CD4-positive, alpha-beta T cell treated with Interleukin-21 for 1 hour (primary cell): ENCODE results near the gene GPS2.
"Not testable (repeated sequence)": the region's sequence is repeated elsewhere in the genome, so short reads cannot be mapped to it uniquely, and the experiment has no call there.

Experiments used
- DNase-seq: peaks from one replicate; pipeline ENCODE4 v3.0.0-alpha.2; 2020

Gene GPS2

GRCh38 chr17:7336240-7337175 is 21.3 kb upstream of the GPS2 start, which contains the start of gene ACAP1:
Gene ACAP1, plus strand, starts transcription at chr17:7336529. Its CDS starts 206 bp downstream, at chr17:7336735.
- peak; percentile 90 for DNase-seq

DNA sequence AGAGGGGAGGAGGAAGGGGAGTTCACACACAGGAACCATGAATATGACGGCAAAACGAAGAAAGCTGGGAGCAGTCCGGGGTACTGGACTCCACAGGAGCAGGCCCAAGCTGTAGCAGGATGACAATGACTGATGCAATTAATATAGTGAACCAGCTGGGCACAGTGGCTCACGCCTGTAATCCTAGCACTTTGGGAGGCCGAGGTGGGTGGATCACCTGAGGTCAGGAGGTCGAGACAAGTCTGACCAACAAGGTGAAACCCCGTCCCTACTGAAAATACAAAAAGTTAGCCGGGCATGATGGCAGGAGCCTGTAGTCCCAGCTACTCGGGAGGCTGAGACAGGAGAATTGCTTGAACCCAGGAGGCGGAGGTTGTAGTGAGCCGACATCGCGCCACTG is 20.6 kb upstream of the GPS2 start:
- not testable (repeated sequence) for DNase-seq

DNA sequence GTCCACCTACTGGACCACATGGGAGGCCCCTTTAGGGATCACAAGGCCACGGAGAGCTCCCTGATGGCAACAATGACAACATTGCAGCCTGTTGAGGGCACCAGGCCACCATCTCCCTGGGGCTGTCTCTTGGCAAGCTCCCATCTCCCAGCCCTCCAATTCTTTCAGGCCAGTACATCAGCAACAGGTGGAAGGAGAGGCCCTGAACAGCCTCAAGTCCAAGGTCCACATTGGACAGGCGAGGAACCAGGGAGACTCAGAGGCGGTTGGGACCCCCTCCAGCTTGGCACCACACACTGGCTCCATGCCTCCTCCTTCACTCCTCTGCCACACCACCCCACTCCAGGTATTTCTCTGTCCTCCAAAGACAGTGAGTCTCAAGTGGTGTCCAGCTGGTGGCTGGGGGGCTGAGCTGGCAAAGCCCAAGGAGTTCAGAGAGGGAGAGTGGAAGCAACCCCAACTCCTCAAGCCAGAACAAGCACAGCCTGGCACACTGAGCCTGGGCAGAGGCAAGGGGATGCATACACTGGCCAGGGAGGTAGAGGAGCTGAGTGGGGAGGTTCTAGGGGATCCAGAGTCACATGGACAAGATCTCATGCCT is 19.9 kb upstream of the GPS2 start:
- no peak for DNase-seq

- DNase-seq, result peak; percentile 73
Observed at GRCh38 chr17:7332600-7333069, 17.5 kb upstream of the GPS2 start.

DNA sequence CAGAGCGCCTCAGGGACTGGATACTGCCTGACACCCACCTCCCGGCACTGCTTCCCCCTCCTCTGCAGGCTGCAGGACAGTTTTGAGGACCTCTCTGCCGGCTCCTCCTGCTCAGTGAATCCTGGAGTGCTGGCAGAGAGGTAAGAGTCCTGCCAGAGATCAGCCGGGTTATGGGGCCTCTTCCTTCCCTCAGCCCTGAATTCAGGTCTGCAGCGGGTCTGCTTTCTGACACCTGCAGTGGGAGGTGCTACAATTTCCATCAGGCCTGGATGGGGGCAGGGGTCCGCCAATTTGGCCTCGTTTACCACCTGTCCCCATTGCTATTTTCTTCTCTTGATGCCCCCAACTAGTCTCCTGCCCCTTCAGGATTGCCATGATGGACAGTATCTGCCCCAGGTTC is 17.0 kb upstream of the GPS2 start:
- no peak for DNase-seq

GRCh38 chr17:7330638-7331015 is 15.5 kb upstream of the GPS2 start:
- DNase-seq, result no peak

DNA sequence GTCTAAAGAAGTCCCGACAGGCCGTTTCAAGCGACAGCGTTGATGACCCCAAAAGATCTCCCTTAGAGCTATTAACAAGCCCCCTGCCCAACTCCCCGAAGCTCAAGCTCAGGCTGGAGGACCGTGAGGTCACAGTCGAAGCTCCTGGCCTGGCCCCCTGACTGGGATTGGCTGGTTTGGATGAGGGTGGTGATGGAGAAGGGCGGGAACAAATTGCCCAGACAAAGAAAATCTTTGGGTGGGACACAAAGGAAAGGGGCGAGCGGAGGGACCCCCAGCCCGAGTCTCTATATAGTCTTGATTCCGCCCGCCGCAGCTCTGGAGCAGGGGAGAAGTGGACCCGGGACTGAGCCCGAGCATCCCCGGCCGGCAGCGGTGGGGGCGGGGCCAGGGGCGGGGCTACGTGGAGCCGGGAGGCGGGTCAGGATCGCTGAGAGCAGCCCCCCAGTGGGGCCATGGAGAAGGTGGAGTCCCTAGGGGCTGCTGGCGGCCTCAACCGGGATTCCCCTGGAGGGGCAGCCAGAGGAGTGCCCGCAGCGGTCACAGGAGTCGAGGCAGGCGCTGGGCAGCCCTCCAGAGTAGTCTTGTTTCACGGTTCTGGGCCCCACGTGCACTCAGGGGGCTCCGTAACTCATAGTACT is 15.0 kb upstream of the GPS2 start:
- DNase-seq, result peak; percentile 86

- peak; percentile 98 for DNase-seq
Observed at GRCh38 chr17:7329374-7329996, 14.3 kb upstream of the GPS2 start.

DNA sequence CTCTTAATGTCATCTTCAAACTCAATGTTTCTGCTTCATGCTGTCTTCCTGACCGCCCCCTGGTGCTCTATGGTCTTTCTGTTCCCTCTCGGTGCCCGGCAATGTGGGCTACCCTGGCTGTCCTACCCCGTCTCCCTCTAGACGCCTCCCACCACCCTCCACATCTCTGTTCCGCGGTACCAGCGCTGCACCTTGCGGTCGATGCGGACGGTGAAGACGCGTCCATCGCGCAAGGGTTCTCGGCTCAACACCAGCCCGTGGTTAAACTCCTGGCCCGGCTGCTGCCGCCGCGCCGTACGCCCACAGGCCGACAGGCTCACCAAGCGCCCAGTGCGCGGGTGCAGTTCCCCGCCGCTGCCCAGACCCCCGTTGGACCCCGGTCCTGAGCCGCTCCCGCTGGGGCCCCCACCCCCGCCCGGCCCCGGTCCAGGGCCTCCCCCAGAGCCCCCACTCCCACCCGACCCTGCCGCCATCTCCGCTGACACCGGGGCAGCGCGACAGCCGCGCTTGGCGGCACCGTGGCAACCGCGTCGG is 13.7 kb upstream of the GPS2 start, which contains the start of gene NEURL4:
Gene NEURL4, minus strand, starts transcription at position 496 of the 534 bp plus-strand sequence. Its CDS starts 23 bp downstream, at position 473.
- peak; percentile 47 for DNase-seq

GRCh38 chr17:7328009-7328408 is 12.8 kb upstream of the GPS2 start:
- DNase-seq, result no peak

DNA sequence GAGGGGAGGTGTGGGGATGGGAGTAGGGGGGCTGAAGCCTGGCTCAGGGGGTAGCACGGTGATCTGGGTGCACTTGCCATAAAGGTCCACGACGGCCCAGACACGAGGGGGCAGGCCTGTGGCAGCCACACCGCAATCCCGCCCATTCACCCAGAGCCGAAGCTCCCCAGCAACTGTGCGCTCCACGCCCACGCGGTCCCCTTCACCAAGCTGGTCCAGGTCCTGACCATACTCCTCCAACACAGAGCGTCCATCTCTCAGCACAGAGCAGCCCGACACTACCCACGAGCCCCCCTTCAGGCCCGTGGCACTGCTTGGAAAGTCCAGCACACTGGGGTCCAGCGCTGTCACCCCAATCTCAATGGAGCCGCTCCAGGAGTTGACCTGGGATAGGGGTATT is 12.3 kb upstream of the GPS2 start:
- DNase-seq, result no peak

GRCh38 chr17:7327056-7327455 is 11.9 kb upstream of the GPS2 start:
- DNase-seq, result no peak

DNA sequence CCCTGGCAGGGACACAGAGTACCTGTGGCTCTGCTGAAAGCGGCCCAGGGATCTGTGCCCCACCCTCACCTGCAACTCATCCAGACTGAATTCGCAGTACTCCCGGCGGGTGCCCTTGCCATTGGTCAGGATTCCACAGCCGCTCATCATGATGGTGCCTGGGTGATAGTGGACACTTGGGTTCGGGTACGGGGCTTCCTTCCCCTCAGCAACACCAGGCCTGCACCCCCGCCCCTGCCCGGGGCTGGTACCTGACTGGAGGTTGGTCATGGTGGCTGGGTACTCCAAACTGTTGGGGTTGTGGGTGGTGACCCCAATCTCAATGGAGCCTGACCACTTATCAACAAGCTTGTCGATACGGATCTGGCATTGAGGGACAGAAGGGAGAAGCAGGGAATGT is 11.0 kb upstream of the GPS2 start:
- DNase-seq, result no peak

DNA sequence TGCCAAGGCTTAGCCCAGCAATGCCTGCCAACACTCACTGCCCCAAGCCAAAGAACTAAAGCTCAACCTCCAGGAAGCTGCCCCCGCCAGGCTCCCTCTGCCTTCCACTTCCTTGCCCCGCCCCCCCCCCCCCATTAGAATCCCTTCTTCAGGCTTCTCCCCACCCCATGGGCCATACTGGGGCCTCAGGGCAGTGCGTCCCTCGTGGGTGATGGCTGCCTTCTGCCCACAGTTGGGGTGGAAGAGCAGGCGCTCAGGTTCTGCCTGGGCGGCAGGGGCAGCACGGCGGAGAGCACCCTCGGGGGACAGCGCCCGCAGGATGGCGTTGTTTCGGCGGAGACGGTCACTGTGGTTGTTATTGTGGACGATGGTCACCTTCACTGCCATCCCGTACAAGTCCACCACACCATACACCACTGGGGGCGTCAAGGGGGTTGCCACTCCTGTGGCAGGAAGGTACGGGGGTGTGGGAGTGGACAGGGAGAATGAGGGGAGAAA is 9.9 kb upstream of the GPS2 start:
- no peak for DNase-seq

DNA sequence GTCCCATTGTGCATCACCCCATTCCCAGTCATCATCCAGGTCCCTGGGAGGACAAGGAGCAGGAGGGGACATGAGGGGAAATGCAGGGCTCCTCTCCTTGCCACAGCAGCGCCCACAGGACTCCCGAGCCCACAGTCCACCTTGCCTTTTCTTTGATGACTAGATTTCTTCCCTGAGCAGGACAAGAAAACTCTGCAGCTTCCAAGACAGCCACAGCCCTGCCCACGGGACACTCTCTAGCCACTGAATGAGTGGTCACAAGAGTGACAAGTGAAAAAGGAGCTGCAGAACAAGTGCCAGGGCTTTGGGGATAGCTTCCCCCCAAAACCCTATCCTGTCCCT is 9.2 kb upstream of the GPS2 start:
- DNase-seq, result no peak

GRCh38 chr17:7323731-7324437 is 8.7 kb upstream of the GPS2 start:
- peak; percentile 67 for DNase-seq

DNA sequence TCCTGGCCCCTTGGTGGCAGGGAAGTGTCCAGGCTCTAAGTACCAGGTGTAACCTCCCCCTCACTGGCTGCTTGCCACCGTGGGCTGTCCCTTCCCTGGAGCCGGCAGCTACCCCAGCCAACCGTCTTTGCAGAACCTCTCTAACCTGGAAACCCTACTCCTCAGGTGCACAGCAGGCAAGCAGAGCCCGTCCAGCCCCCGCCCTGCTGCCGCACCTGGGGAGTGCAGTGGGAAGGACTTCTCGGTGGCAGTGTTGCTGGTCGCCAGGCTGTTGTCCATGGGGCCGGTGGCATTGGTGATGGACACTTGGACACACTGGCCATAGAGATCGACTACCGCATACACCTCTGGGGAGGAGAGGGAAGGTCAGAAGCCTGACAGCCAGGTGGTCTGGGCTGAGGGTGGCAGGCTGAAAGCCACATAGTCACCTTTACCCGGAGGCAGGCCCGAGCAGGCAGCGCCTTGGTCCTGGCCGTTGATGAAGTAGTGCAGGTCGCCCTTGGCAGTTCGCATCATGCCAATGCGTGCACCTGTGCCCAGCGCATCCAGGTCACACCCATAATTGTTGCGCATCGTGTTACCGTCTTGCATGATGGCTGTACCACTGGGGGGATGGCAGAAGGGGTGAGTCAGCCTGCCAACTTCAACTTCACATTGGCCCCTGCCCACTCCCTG is 7.5 kb upstream of the GPS2 start:
- DNase-seq, result no peak

- no peak for DNase-seq
Observed at GRCh38 chr17:7321466-7321865, 6.3 kb upstream of the GPS2 start.

DNA sequence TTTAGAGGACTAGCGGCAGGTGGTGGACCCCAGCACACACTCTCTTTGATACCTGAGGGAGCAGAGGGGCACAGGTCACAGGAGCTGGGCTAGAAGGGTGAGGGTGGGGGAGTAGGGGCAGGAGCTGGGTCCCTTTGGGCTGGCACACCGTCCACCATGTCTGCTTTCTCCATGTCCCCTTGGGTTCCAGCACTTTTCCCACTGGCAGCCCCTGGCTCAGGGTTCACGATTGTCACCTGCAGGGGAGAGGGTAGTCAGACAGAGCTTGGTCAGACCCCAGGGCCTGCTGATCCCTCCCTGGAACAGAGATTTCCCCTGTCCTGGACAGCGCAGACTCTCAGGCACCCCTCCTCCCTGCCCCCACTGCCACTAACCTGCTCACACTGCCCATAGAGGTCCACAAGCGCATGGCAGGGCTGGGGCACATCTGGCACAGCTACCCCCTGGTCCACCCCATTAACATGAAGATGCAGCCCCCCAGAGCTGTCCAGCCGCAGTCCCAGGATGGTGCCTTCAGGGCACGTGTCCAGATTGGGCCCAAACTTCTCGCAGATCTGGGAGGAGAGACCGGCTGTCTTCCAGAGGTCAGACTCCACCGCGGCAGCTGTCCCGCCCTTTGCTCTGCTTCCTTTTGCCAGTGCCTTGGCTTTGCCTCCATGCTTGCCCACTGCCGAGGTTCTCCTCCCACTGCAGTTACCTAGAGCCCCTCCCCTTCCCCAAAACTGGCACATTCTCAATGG is 3.1 kb upstream of the GPS2 start:
- DNase-seq, result no peak

DNA sequence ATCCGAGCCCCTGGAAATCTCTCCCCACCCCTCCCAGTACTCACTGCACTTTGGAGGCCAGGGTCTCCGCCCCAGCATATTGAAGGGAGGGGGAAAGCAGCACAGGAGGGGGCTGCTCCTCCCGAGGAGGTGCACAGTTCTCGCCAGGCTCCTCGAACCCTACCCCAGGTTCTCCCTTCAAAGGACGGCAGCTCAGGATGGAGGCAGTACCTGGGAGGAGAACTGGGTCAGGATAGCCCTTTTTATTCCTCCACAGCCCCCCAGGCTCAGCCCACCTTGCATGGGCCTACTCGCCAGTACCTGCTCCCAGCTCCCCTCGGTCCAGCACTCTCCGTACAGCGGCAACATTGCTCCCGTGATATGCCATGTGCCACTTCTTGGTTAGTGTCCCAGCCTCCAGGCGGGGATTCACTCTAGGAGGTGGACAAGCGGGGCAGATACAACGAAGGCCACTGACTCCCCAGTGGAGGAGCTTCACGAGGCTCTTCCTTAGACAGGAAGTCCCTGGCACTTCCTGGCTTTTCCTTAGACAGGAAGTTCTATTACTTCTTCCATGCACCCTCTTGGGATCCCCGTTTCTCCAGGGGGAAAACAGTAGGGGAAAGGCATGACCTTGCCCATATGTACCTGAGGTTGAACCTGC is 2.1 kb upstream of the GPS2 start:
- no peak for DNase-seq
